A549 (cell line): Measurements from ENCODE around the gene CD163.

Experiments used
- FOSL2 ChIP-seq, 2 experiments: fragments of 450-650 bp in 1 of 2; fragments of >200 bp in 1 of 2; sonication (Bioruptor Twin) in 1 of 2; formaldehyde crosslinking; IDR thresholded peaks; 2 replicates each; pipeline versions ENCODE4 v1.5.0 to v1.6.1; 2016 to 2020; ENCODE audit warnings: mild to moderate bottlenecking in 1 of 2, moderate library complexity in 1 of 2
- JUN ChIP-seq, 2 experiments: fragments of >200 bp; sonication (Bioruptor Twin); formaldehyde crosslinking; IDR thresholded peaks; 2 replicates in 1 of 2; 3 replicates in 1 of 2; pipeline ENCODE4 v1.6.1; 2016 to 2017
- POLR2A ChIP-seq: IDR thresholded peaks from 2 replicates; pipeline ENCODE4 v1.6.1; 2012; ENCODE audit warnings: mild to moderate bottlenecking, low read length
- TF ChIP-seq, protein P1 (sequence below): fragments of >200 bp; sonication (Bioruptor Twin); formaldehyde crosslinking; IDR thresholded peaks from 3 replicates; pipeline ENCODE4 v1.5.1; 2016

DNA sequence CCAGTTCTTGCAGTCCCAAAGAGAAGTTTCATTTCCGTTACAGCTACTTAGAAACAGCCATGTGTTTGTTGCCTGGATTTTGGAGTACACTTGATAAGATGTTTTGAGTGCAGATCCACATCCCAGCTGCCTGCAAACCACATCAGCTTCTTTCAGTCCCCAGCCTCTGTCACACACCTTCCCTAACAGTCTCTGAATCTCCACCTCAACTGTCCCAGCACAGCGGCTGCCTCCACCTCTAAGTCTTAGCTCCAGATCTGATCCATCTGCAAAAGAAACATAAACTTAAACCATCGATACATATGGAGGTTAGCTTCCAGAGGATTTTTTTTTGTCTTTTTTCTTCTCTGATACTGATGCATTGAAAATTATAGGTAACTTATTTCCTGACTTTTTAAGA is 8.4 kb downstream of the CD163 start:
- no peak for TF ChIP-seq POLR2A
- no peak for TF ChIP-seq JUN (IDR thresholded peaks at IDR 0.05)
- TF ChIP-seq, protein P1, sequence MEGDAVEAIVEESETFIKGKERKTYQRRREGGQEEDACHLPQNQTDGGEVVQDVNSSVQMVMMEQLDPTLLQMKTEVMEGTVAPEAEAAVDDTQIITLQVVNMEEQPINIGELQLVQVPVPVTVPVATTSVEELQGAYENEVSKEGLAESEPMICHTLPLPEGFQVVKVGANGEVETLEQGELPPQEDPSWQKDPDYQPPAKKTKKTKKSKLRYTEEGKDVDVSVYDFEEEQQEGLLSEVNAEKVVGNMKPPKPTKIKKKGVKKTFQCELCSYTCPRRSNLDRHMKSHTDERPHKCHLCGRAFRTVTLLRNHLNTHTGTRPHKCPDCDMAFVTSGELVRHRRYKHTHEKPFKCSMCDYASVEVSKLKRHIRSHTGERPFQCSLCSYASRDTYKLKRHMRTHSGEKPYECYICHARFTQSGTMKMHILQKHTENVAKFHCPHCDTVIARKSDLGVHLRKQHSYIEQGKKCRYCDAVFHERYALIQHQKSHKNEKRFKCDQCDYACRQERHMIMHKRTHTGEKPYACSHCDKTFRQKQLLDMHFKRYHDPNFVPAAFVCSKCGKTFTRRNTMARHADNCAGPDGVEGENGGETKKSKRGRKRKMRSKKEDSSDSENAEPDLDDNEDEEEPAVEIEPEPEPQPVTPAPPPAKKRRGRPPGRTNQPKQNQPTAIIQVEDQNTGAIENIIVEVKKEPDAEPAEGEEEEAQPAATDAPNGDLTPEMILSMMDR, result no peak
- TF ChIP-seq FOSL2 (IDR thresholded peaks at IDR 0.05), result no peak
- no peak for TF ChIP-seq FOSL2 (CRISPR knock-in tag; IDR thresholded peaks at IDR 0.05)
